ENCODE measurements around the gene ATF6B.
A peak's percentile ranks its signal among the peaks of the same experiment; 100 is the strongest.

ATF6B gene

GRCh38 chr6:32126880-32127279 lies 1.2 kb downstream of the ATF6B start:
- Histone ChIP-seq H3K4me1 (ENCODE audit: control insufficient read depth in 1 of 2, insufficient read depth in 1 of 2, low read depth in 1 of 2, low read length in 1 of 2) (peaks cover 27 to 35% of the 10 kb centered on the region in 2 experiments), H3K36me3 (peaks cover 42% of the 10 kb centered on the region), H3K4me3 (ENCODE audit: low read depth in 1 of 2, low read length in 1 of 2) (peak overlapping the region; percentile 90 to 92), H3K9me3 (no peaks in the 10 kb centered on the region), H3K27ac (peak overlapping the region; percentile 29), H3K27me3 (peaks cover 2% of the 10 kb centered on the region)
- TF ChIP-seq, protein P1, sequence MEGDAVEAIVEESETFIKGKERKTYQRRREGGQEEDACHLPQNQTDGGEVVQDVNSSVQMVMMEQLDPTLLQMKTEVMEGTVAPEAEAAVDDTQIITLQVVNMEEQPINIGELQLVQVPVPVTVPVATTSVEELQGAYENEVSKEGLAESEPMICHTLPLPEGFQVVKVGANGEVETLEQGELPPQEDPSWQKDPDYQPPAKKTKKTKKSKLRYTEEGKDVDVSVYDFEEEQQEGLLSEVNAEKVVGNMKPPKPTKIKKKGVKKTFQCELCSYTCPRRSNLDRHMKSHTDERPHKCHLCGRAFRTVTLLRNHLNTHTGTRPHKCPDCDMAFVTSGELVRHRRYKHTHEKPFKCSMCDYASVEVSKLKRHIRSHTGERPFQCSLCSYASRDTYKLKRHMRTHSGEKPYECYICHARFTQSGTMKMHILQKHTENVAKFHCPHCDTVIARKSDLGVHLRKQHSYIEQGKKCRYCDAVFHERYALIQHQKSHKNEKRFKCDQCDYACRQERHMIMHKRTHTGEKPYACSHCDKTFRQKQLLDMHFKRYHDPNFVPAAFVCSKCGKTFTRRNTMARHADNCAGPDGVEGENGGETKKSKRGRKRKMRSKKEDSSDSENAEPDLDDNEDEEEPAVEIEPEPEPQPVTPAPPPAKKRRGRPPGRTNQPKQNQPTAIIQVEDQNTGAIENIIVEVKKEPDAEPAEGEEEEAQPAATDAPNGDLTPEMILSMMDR (IDR thresholded peaks at IDR 0.05) = no peak

- H3K4me1 ChIP-seq (ENCODE audit: control insufficient read depth in 1 of 2, insufficient read depth in 1 of 2, low read depth in 1 of 2, low read length in 1 of 2) = peaks cover 14 to 15% of the 10 kb centered on the region in 2 experiments
- H3K36me3 ChIP-seq = peaks cover 74% of the 10 kb centered on the region
- TF ChIP-seq, protein P1 (IDR thresholded peaks at IDR 0.05) = no peak
- H3K27me3 ChIP-seq = no peaks in the 10 kb centered on the region
- no peak overlapping the region for H3K4me3 ChIP-seq (ENCODE audit: low read depth in 1 of 2, low read length in 1 of 2)
- H3K27ac ChIP-seq = no peak overlapping the region
- H3K9me3 ChIP-seq = no peaks in the 10 kb centered on the region
These were observed 4.4 kb downstream of the ATF6B start for GRCh38 chr6:32123681-32124080.

DNA sequence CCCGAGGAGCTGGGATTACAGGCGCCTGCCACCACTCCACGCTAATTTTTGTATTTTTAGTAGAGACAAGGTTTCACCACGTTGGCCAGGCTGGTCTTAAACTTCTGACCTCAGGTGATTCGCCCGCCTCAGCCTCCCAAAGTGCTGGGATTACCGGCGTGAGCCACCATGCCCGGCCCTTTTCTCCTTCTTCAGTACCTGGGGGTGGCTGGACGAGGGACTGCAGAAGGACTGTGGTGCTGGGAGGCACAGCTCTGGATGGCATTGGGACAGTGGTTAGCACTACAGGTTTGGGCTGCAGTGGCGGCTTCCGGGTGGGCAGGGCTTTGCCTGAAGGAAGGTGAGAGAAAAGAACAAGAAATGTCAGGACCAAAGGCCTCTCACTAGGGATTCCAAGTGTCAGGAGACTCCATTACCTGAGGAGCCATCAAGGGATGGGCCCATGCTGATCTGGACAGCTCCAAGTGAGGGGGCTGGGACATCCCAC lies 7.4 kb downstream of the ATF6B start:
- H3K27ac ChIP-seq = no peak overlapping the region
- no peak overlapping the region for H3K4me3 ChIP-seq (ENCODE audit: low read depth in 1 of 2, low read length in 1 of 2)
- TF ChIP-seq, protein P1 (IDR thresholded peaks at IDR 0.05) = no peak
- H3K27me3 ChIP-seq = no peaks in the 10 kb centered on the region
- peaks cover 92% of the 10 kb centered on the region for H3K36me3 ChIP-seq
- H3K9me3 ChIP-seq = no peaks in the 10 kb centered on the region
- no peaks in the 10 kb centered on the region for H3K4me1 ChIP-seq (ENCODE audit: control insufficient read depth in 1 of 2, insufficient read depth in 1 of 2, low read depth in 1 of 2, low read length in 1 of 2)

DNA sequence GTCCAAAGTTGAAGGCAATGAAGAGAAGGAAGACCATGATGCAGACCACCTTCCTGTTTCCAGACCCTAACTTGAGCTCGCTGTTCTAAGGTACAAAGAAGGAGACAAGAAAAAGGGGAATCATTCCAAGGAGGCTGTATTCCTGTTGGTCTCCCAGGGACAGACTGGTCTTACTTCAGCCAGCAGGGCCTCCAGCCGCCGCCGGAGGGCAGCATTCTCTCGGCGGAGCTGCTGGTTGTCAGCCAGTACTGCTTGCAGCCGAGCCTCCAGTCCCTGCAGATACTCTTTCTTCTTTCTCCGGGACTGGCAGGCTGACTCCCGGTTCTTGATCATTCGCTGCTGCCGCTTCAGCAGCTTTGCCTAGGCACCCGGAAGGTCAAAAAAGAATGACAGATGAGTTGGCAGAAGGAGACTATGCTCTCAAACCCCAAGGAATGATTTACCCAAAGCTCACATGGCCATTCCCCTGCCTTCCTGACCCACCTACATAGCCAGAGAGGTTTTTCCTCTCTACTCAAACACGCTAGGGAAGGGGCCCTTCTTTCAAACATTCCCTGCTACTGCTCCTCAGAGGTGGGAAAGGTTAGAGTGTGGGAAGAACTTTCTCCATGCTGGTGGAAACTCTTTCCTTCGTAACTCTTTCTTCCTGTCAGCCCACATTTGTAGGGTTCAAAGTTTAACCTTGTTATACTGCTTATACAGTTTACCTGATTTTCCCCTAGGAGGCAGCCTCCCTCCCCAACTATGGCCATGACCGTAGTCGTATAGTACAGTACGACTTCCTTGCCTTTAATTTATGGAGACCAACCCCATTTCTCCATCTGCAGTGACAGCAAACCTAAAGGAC lies 9.0 kb downstream of the ATF6B start:
- H3K4me1 ChIP-seq (ENCODE audit: control insufficient read depth in 1 of 2, insufficient read depth in 1 of 2, low read depth in 1 of 2, low read length in 1 of 2) = no peaks in the 10 kb centered on the region
- no peak overlapping the region for H3K4me3 ChIP-seq (ENCODE audit: low read depth in 1 of 2, low read length in 1 of 2)
- H3K9me3 ChIP-seq = no peaks in the 10 kb centered on the region
- TF ChIP-seq, protein P1 (IDR thresholded peaks at IDR 0.05) = peak; percentile 86
- H3K36me3 ChIP-seq = peaks cover 92% of the 10 kb centered on the region
- H3K27me3 ChIP-seq = no peaks in the 10 kb centered on the region
- peak overlapping the region; percentile 33 for H3K27ac ChIP-seq

DNA sequence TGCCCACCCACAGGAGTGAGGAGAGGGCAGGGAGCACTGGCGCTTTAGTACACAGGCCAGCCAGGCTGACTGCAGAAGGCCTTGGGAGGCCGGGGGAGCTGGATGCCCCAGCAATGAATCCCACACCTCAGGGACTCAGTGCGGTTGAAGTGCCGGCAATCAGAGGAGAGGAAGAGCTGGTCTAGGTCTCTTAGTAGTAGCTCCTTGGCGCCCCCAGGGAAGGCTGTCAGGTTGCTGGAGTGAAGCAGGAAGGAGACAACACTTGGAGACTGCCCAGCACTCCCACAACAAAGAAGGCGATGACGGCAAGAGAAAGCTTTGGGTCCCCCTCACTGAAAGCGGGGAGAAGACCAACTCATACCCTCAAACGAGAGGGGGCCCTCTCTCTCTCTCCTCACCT lies 10.6 kb downstream of the ATF6B start:
- H3K27ac ChIP-seq = no peak overlapping the region
- no peaks in the 10 kb centered on the region for H3K27me3 ChIP-seq
- no peaks in the 10 kb centered on the region for H3K9me3 ChIP-seq
- H3K4me3 ChIP-seq (ENCODE audit: low read depth in 1 of 2, low read length in 1 of 2) = no peak overlapping the region
- H3K36me3 ChIP-seq = peaks cover 97% of the 10 kb centered on the region
- TF ChIP-seq, protein P1 (IDR thresholded peaks at IDR 0.05) = no peak
- no peaks in the 10 kb centered on the region for H3K4me1 ChIP-seq (ENCODE audit: control insufficient read depth in 1 of 2, insufficient read depth in 1 of 2, low read depth in 1 of 2, low read length in 1 of 2)
